ENCODE data around the gene SEPTIN12. TPM values are rescaled to one million over a fixed set of nuclear protein-coding genes. Genes with fewer than 3 reads are reported as not detected.

Gene SEPTIN12
- total and polyA plus RNA-seq, 2 of the 8 experiments (the other 6 are each of a cell fraction or from before 2014, with no cell fraction given) = 0.24 TPM; not detected in 1

DNA sequence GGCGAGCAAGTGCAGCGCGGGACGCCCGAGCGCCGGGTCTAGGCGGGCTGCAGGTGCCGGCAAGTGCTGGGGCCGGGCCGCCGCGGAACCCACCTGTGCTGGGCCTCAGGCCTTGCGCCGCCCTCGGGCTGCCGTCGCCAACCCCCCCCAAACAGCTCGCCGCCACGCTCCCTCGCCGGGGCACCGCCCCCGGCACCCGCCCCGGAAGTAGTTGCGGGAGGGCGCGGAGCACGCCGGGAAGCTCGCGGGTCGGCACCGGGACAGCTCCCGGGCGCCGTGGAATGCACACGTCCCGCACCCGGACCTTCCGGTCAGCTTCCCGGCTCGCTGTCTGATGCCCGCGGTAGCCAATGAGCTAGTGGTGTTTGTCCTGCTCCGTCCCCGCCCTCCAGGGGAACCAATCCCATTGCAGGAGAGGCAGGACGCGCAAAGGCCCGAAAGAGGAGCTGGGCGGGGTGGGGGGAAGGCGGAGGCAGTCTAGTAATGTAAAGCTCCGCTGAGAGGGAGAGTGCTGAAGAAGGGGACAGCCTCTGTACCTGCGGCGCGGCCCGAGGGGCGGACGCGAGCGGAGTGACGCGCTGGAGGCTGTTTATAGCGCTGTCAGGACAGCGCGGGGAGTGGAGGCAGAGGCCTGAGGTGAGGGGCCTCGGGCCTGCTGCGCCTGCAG, 53.9 kb downstream of the SEPTIN12 start, which contains the start of the genes ANKS3 and DNAAF8 (continued):
- TF ChIP-seq, protein P1, sequence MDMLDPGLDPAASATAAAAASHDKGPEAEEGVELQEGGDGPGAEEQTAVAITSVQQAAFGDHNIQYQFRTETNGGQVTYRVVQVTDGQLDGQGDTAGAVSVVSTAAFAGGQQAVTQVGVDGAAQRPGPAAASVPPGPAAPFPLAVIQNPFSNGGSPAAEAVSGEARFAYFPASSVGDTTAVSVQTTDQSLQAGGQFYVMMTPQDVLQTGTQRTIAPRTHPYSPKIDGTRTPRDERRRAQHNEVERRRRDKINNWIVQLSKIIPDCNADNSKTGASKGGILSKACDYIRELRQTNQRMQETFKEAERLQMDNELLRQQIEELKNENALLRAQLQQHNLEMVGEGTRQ (IDR thresholded peaks at IDR 0.05; ENCODE audit: low read length) = no peak

All from H1 (cell line).